GM18861 (cell line): Measurements from ENCODE around the gene SH3BP4.

Experiments
- ATAC-seq: cut with Tn5 transposase; IDR thresholded peaks from one replicate; pipeline ENCODE4 v1.9.1; 2021; ENCODE audit not compliant: unreplicated experiment

SH3BP4 gene

GRCh38 chr2:234996069-234996940 is 44.5 kb downstream of the SH3BP4 start:
- ATAC-seq = no peak

GRCh38 chr2:234996941-234997270 is 45.1 kb downstream of the SH3BP4 start:
- no peak for ATAC-seq

GRCh38 chr2:234997389-234997788 is 45.6 kb downstream of the SH3BP4 start:
- no peak for ATAC-seq

GRCh38 chr2:234998404-234999211 is 46.8 kb downstream of the SH3BP4 start:
- no peak for ATAC-seq

GRCh38 chr2:234999740-235000425 is 48.1 kb downstream of the SH3BP4 start:
- no peak for ATAC-seq

GRCh38 chr2:235000426-235001236 is 48.8 kb downstream of the SH3BP4 start:
- ATAC-seq = no peak

GRCh38 chr2:235001237-235002133 is 49.7 kb downstream of the SH3BP4 start:
- no peak for ATAC-seq

GRCh38 chr2:235002198-235003095 is 50.6 kb downstream of the SH3BP4 start:
- no peak for ATAC-seq

- no peak for ATAC-seq
Observed at GRCh38 chr2:235003096-235003775, 51.4 kb downstream of the SH3BP4 start.

GRCh38 chr2:235004329-235004903 is 52.6 kb downstream of the SH3BP4 start:
- no peak for ATAC-seq

- ATAC-seq = no peak
Observed at GRCh38 chr2:235005023-235005422, 53.2 kb downstream of the SH3BP4 start.

- no peak for ATAC-seq
Observed at GRCh38 chr2:235005603-235006259, 53.9 kb downstream of the SH3BP4 start.

- no peak for ATAC-seq
Observed at GRCh38 chr2:235006461-235006860, 54.6 kb downstream of the SH3BP4 start.

- ATAC-seq = no peak
Observed at GRCh38 chr2:235006986-235007385, 55.2 kb downstream of the SH3BP4 start.

- ATAC-seq = no peak
Observed at GRCh38 chr2:235007664-235008457, 56.0 kb downstream of the SH3BP4 start.

- no peak for ATAC-seq
Observed at GRCh38 chr2:235008584-235009044, 56.8 kb downstream of the SH3BP4 start.
